Measurements from ENCODE around the gene OR2H1.

The OR2H1 gene

DNA sequence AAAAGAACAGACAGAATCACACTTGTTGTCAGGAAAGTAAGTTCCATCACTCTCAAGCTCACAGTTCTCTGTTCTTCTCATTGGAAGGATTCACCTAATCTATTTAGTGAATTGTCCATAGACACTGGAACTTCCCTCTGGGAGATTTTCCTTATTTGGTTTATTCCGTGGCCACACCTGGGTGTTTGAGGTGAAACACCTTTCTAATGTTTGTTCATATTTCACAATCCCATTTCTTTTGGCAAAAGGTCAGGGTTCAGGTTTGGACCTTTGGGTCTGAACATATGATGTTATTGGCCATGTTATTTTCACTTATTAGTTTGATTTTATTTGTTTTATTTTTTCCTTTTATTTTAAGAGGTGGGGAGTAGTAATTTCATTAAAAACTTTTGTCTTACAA lies 26.8 kb downstream of the OR2H1 start:
- DNase-seq (ENCODE audit: low read depth): no peak

DNA sequence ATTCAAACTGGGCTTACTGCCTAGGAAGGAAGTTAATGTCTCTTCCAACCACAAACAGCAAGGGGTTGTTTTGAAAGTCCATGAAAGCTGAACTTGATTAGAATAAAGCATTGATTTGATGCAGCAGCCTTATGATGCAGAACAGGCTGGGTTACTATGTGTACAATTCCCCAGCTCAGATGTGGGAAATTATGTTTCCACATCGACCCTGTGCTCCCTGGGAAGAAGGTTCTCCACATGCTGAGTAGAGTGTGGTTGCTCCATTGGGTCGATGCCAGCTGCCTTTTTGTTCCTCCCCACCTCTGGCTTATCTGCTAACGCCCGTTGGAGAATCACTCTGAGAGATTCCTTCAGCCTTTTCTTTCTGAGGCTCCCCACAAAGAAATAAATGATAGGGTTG lies 29.6 kb downstream of the OR2H1 start:
- no peak for DNase-seq (ENCODE audit: low read depth)

DNA sequence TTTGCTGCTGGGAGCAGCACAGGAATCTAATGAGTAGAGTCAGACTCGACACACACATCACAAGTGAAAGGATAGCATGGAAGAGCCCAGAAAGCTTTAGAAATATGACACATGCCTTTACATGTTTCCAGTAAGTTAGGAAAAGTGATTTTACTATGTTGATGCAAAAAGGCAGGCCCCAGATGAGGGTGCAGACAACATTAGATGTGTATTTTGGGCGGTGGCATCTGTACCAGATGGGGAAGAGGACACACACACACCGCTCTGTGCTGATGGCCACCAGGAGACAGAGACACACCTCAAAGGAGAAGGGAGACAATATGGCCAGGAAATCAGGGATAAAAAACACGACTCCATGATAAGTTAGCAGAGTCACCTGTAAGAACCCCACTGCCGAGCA lies 30.2 kb downstream of the OR2H1 start:
- no peak for DNase-seq (ENCODE audit: low read depth)

DNA sequence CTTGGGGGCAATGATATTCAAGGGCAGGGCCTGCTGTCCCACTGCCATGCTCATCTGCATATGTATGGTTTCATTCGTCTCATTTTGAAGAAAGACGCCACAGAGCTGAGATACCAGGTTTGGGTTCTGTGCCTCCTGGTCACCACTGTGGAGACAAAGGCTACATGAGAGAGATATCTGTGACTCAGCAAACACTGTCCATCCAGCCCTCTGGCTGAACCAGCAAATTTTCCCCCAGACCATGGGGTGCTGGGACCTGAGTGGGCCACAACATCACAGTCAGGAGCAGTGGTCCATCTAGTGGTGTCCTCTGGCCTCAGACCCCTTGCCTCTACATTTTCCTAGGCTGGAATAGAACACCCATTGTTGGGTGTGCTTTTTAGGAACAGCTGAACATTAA lies 30.7 kb downstream of the OR2H1 start, which contains the start of gene MAS1L:
Gene MAS1L (minus strand): TSS at position 297 of the 400 bp plus-strand sequence. CDS start 54 bp downstream, at position 243.
- DNase-seq (ENCODE audit: low read depth): no peak

DNA sequence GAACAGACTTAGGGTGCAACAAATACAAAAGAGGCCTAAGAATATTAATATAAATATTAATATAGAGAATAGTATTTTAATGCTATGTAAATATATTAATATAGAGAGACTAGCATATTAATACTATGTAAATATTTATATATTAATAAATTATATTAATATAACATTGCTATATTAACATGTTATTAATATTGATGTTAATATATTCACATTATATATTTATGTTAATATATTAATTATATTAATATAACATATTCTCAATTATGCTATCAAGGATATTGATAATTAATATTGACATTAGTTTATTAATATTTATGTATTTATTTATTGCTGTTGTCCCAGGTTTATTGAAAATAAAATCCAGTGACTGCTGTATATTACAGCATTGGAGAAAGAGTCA lies 31.9 kb downstream of the OR2H1 start:
- no peak for DNase-seq (ENCODE audit: low read depth)

DNA sequence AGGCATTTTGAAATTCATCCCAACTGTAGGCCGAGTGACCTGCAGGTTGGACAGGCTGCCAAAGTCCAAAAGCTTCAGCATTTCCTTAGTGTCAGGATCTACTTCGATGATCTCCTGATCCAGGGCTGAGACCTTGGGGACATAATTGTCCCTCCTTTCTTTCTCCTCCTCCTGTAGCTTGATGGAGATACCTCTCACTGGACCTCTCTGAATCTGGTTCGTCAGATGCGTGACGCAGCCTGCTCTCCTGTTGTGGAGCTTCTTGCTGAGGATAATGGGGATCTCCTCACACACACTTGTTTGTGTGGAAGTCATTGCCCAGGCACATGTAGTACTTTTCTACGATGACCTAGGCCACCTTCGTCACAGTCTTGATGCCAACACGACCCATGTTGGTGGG lies 32.3 kb downstream of the OR2H1 start:
- no peak for DNase-seq (ENCODE audit: low read depth)

DNA sequence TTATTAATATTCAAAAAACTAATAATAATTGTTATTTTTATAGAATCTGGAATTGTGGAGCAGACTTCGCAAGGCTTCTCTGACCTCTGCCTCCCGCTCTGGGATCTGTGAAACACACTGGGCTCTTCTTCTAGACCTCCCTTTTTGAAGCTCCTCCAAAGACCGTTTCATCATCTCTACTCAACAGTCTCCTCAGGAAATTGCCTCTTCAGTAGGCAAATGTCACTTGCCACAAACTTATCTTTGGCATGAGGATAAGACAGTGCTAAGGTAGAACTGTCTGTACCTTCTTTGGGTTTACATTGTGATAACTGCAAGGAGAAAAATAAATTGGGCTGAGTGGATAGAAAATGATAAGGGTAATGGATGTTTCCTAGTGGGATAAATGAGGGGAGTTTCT lies 33.1 kb downstream of the OR2H1 start:
- no peak for DNase-seq (ENCODE audit: low read depth)

DNA sequence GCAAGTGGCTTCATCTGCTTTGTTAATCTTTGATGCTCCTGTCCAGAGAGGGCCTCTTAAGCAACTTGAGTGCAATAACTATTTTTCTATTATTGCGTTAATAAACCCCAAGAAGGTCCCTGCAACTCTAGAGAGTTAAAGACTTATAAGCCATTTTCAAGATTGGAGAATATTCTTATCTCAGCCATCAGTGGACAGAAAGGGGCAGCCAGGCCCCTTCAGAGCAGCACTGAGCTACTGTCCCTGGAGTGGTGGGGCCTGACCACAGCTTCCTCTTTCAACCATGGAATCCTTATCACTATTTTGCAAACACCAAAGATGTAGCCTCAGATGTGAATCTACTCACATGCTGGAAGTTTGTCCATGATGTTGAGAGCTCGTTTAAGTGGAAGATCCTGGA lies 33.6 kb downstream of the OR2H1 start:
- no peak for DNase-seq (ENCODE audit: low read depth)

DNA sequence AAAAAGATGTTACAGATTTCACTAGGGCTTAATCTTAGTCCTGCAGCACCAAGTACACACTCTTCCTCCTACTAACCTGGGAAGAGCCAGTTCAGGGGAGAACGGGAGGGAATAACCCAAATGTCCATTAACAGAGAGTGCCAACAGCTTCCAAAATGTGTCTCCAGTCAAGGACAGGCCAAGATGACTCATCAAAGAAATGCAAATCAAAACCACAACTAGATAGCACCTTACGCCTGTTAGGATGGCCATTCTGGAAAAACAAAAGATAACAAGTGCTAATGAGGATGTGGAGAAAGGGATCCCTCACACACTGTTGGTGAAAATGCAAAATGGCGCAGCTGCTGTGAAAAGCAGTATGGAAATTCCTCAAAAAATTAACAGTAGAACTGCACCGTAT lies 34.6 kb downstream of the OR2H1 start:
- DNase-seq (ENCODE audit: low read depth): no peak

DNA sequence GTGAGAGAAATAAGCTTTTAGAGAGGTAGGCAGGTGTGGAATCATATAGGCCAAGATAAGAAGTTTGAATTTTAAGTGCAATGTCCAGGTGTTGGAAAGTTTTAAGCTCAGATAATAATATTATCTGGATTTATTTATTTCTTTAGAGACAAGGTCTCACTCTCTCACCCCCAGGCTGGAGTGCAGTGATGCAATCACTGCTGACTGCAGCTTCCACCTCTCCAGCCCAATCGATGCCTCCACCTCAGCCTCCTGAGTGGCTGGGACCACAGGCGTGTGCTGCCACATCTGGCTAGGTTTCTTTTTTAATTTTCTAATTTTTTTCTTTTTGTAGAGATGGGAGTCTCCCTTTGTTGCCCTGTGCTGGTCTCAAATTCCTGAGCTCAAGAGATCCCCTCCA lies 36.3 kb downstream of the OR2H1 start:
- no peak for DNase-seq (ENCODE audit: low read depth)

DNA sequence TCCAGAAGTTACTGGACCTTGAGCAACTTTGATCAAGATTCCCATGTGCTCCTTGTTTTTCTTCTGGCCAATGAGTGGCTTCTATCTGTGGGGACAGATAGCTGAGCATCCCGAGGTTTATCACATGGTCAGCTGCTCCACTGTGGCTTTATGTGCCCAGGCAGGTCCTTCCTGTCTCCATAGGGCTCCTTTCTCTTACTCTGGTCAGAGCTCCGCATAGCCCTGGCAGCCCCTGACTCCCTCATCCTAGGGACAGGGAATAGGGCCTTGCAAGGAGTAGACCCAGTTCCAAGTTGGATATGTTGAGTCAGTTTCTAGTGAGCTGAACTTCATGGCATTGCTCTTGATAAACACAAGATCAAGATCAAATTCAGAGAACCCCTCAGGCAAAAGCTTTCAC lies 37.2 kb downstream of the OR2H1 start:
- no peak for DNase-seq (ENCODE audit: low read depth)

DNA sequence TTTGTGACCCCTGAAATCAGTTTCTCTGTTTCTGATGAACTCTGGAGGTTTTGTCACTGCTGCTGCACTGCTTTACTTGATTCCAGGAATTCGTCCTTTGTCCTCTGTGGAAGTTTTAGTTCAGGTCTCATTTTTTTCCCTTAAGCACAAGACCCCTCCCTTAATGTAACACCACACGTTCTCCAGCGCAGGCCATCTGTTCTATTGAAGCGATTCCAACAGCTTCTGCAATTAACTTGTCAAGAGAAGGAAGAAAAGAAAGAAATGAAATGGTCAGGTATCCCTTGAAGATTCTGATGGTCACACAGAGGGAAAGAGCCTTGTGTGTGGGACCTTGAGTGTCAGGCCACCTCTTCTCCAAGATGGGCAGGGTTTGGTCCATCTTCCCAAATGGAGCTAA lies 38.6 kb downstream of the OR2H1 start:
- no peak for DNase-seq (ENCODE audit: low read depth)

DNA sequence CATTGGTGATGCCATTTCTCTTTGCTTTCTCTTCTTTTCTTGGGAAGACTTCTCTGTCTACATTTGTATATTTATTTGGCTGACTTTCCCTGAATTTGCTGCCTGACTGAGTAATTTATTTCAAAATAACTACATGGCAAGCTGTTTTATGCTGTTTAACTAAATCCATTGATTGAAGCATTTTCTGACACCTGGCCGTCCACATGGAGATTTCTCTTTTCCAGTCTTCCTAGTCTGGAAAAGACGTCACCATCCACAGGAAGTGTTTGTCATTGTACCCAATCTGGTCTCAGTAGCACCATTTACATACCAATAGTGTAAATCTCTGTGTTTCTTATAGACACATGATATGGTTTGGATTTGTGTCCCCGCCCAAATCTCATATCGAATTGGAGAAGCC lies 40.0 kb downstream of the OR2H1 start:
- no peak for DNase-seq (ENCODE audit: low read depth)

DNA sequence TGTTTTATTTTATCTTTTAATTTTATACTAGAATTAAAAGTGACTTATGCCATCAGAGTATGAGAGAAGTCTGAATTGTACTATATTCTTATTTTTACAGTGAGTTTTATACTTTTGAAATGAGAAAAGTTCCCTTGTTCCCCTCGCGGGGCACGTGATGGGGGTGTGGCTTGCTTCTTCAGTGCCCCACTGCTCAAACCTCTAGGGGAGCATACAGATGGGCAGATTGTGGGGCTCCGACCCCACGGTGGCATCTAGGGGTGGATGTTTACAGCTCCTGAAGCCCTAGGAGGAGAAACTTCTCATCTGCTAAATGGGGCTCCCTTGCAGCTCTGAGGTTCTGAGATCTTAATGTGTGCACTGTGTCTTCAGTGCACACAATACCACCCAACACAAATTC lies 42.7 kb downstream of the OR2H1 start:
- no peak for DNase-seq (ENCODE audit: low read depth)

DNA sequence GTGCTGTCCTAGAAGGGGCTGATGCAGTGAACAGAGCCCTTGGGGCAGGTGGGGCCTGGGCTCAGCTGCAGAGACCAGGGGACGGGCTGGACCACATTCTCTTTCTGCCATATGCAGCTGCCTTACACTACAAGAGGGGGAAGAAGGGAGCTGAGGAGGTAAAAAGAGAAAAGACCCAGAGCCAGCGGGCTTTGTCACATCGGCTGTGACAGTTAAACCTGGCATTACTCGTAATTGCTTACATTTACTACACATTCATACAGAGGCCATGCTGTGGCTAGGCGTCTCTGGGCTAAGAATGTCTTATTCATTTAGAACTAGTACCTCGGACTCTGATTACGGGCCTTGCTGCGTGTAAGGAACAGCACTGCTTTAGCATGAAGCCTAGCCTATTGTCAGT lies 43.6 kb downstream of the OR2H1 start:
- no peak for DNase-seq (ENCODE audit: low read depth)

DNA sequence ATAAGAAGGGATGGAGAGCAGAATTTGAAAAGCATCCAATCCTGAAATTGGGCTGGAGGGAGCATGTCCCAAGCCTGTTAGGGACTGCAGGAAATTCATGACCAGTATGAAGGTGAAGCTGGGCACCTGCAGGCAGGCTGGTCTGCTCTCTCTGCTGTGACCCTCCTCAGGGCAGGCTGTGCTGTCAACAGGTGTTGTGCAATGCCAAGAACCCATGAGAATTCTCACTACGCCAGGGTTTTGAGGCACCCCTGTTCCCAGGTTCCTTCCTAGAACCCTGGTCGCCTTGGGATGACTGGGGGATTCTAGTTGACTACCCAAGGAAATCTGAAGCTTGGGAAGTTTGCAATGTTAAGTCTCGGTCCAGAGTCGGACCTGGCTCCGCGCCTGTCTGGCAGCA lies 44.2 kb downstream of the OR2H1 start:
- no peak for DNase-seq (ENCODE audit: low read depth)

DNA sequence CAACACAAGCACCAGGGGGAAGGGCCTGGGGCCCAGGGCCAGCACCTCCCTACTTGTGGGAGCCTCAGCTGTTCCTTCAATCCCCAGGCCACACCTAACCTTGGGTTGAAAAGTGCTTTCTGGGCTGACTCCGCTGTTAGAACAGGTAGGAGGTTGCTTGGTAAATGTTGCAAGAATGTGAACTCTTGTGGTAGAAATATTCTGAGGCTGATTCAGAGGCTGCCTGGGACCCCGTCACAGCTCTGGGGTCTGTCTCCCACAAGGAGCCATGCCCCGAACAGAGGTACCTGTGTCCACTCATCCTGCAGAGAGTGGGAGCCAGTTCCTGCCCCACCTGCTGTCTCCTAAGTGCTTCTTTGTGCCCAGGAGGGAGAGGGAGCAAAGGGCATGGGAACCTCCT lies 45.2 kb downstream of the OR2H1 start:
- no peak for DNase-seq (ENCODE audit: low read depth)

DNA sequence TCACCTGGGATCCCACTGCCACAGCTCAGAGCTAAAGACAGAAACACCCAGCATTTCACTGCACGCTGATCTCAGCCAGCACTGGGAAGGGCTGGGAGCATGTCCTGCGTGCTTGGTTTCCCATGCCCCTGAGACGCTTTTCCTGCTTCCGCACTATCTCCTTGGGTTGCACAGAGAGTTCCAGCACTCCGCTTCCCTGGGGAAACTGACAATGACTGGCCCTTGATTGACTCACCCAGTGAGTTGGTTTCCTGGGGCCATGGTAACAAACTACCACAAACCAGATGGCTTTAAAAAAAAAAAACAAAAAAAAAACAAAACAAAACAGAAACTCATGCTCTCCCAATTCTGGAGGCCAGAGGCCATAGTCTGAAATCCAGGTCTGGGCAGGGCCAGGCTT lies 45.6 kb downstream of the OR2H1 start:
- no peak for DNase-seq (ENCODE audit: low read depth)

DNA sequence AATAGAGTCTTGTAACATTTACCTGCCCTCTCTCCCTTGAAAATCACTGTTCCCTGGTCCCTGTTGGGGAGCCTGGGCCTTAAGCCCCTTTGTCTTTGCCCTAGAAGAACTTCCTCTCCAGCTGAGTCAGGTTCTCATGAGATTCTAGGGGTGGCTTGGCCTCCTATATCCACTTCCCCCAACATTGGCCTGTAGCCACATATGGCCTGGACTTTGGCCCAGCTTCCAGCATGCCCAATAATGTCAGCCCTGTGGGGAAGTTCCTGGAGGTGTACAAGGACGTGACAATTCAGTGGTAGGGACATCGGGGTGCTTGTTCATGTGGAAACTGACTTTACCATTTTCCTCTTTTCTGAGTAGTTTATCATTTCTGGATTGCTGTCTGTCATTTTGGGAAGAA lies 48.0 kb downstream of the OR2H1 start:
- DNase-seq (ENCODE audit: low read depth): no peak

DNA sequence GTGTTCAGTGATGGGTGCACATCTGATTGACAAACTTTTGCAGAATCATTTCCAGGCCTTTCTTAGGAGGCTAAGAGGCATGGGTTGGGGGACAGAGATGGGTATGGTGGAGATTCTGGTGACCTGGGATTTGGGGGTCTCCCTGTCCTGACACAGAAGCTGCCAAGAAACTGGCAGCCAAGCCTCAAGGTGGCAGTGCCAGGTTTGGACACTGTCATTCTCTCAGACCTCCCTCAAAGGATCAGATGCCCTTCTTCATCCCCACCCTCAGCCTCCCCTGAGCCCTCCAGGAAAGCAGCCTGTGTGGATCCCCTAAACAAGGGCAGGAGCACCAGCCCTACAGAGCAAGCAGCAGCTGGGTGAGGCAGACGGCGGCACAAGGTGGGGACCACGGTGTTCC lies 48.9 kb downstream of the OR2H1 start:
- DNase-seq (ENCODE audit: low read depth): no peak

DNA sequence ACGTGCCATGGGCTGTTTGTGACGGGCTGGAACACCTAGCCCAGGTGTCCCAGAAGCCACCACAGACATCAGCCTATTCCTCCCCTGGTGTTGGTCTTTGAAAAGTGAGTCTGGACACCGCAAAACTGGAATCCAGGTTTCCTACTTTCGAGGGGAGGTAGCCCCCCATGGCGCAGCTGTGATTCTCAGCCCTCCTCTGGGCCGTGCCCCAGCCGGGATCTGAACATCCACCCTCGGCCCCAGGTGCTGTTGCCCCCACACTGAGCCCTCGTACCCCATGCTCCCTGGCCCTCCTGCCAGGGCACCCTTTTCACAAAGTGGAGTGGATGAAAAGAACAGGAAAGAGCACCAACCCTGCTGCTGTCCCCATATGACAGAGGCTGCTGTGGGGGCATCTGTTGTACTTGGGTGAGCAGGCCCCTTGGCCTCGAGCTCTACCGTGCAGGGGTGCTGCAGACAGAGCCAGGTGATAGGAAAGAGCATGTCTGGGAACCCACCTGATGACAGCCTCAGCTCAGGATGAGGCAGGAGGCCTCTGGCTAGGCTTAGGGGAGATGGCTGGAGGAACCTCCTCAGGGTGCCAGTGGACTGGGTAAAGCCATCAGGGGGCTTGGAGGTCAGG lies 49.6 kb downstream of the OR2H1 start:
- DNase-seq (ENCODE audit: low read depth): no peak

DNA sequence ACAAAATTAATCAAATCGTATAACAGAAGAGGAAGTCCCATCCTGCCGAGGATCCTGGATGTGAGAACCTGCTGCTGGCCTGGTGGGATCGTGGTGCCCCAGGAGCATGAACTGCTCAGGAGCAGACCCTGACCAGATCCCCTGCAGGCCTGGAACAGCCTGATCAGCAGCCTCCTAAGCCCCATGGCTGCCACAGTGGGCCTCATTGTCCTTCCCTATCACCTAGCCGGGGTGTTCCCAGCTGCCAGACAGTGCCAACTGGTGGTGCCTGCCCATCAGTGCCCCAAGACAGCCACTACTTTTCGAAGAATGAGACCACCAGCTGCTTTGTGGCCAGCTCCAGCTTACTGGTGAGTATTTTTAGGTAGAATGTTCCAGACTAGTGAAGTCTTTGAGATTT lies 50.4 kb downstream of the OR2H1 start:
- DNase-seq (ENCODE audit: low read depth): no peak

DNA sequence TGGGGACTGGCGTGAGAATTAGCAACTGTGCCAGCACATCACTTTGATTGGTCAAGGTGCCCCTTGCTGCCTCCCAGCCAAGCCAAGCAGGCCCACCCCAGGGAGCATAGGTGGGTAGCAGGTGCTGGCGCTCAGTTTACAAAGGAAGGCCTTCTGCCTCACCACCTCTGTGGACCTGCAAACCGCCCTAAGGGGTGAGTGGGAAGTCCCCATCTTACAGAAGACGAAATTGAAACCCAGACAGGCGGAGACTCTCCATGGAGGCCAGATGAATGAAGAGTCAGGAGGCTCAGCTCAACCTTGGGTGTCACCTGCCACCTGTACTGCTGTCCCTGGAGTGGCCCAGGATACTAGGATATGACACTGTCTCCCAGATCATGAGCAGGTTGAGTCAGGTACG lies 52.3 kb downstream of the OR2H1 start:
- DNase-seq (ENCODE audit: low read depth): no peak

DNA sequence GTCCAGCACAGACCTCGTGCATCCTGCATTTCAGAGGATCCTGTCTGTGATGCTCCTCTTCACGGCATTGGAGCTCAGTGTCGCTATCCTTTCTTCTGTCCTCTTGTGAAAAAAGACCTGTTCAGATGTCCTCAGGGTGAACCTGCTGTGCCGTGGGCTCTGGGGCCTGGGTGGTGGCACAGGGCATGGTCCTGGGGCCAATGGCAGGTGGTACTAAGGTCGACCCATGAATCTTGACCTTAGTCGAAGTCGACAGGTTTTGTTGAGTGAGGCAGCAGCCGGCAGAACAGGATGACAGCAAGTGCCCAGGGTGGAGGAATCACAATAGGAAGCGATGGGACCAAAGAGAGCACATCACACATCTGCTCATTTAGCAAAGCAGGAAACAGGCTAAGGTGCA lies 52.8 kb downstream of the OR2H1 start:
- DNase-seq (ENCODE audit: low read depth): no peak

DNA sequence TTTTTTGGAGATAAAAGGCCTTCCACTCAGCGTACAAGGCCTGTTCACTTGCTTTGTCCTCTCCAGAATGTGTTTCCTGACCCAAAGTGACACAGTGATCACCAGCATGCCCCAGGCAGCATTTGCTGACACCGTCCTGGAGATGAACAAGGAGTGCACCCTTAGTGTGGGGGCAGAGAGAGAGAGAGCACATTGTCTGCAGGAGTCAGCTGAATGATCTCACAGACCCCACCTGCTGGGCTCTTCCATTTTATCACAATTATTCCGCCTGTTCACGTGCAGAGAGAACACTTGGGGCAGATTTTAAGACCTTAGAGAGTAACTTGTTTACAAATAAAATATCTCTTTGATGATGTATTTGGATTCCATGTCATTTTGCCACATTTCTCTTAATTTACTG lies 53.2 kb downstream of the OR2H1 start:
- no peak for DNase-seq (ENCODE audit: low read depth)

Data from stimulated activated CD8-positive, alpha-beta memory T cell treated with anti-CD3 and anti-CD28 coated beads, Interleukin-12 subunit alpha, Interleukin-12 subunit beta, amount 100 ng/mL, for 1 hour (primary cell).